GM19463 (cell line): Measurements from ENCODE around the gene TBX18.

Source experiments
- ATAC-seq: cut with Tn5 transposase; IDR thresholded peaks from one replicate; pipeline ENCODE4 v1.9.1; 2021; ENCODE audit warnings: mild to moderate bottlenecking, moderate library complexity; ENCODE audit not compliant: unreplicated experiment

The TBX18 gene

DNA sequence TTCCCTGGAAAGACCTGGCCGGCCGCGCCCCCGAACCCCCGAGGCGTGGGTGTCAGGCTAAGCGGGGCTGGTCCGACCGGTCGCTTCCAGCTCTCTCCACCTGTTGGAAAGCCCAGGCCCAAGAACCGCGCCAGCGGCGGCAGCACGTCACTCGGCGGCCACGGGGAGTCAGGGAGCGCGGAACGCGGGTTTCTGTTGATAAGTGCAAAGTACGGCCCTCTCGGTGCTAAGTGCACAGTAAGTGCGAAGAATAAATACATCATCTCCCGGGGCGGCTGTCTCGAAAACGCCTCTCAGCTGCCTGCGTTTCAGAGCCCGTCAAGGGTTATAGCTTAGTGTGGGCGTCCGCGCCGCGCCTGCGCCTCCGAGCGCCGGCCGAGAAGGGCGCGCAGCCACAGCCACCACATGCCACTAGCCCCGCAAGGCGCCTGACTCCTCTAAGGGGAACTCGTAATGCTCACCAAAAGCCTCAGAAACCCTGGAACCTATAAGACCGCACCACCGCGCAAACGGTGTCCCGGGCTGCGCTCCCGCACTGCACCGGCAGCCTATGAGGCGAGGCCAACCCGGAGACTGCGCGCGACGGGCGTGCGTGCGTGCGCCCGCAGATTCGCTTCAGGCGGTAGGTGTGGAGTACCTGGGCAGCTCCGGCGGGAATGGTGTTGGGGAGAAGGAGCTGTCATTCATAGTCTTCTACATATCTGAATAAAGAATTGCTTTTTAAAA is 9.2 kb upstream of the TBX18 start:
- ATAC-seq, result no peak

DNA sequence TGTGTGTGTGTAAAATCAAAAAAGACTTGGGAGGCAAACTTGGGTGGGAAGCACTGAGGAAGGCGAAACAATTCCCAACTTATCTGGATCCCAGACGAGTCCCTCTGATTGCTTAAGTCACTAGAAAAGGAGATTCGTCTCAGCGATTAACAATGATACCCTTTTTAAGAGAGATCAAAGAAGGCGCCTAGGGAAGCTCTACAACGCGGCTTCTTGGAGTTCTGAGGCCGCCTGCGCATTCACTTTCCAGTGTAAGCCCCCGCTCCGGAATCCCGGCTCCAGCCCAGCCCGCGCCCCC is 8.7 kb upstream of the TBX18 start:
- ATAC-seq, result no peak

DNA sequence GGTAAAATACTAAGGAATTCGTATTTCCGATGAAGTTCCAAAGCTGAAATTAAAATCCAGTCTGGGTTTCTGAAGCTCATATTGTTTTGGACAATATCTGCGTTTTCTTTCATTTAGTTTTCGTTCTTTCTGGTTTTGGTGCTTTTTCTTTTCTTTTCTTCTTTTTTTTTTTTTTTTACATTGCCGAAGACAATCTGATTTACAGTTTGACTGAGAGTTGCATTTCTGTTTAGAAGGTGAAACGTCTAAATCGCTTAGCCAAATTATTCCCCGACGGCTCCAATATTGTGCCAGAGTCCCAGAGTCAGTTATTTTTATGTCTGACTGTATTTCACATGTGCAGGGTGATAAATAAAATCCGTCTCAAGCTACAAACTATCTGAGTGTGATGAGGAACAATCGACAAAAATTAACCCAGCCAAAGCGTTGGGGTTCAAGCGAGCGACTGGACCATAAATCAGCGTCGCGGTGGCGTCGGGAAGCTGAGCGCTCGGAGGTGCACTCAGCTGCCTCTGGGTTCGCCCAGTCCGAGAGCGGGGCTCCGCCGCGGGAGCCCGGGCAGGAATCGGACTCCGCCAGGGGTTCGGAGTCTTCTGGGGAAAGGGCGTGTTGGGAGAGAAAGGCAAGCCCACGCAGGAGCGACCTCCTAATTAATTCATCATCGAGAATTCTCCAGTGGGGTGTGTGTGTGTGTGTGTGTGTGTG is 8.2 kb upstream of the TBX18 start:
- ATAC-seq, result no peak

DNA sequence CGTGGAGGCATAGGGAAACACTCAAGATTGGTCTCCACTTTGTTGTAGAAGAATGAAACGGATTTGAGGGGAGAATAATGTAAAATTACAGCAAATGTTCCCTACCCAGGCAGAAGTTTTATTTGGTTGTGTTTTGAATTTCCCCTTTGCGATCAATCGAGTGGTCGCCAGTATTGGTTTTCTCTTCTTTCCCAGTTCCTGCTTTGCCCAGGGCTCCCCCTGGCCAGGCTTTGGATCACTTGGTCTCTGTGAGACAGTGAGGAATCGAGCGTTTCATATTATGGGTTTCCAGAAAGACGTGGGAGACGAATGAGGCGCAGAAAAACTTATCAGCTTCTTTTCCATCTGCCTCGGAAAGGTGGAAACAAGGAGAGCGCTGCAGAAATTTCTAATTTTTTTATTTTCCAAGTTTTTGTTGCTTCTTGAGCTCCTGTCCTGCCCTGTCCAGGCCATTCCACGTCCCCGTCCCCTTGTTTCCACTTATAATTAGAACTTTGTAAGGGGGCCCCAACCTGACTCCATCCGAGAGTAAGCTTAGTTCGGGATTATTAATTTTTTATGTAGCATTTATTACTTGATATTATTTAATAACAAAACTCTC is 7.5 kb upstream of the TBX18 start:
- ATAC-seq, result no peak

DNA sequence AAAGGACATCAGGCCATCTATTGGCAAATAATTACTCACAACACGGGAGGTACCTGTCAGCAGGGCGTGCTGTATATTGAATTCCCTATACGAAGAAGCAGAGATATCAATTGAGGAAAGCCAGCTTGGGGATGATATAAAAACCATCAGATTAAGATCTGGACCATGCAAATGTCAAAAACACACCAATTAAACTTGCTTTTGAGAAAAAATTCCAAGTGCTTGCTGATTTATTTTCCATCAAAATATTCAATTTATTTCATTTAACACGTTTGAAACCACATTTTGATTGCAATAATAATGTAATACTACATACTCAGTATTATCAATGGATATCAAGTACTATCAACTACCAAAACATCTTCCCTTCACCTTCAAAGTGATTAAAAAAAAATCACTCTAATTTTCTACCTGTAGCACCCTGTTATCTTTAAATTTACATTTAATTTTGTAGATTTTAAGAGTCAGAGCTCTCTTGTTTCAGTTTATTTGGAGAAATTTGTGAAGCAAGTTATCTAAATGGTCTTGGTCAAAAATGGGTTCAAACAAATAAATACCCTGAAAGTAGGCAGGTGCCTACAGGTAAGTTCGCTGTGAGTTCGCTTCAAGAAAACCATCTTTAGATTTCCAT is 6.8 kb upstream of the TBX18 start:
- no peak for ATAC-seq

DNA sequence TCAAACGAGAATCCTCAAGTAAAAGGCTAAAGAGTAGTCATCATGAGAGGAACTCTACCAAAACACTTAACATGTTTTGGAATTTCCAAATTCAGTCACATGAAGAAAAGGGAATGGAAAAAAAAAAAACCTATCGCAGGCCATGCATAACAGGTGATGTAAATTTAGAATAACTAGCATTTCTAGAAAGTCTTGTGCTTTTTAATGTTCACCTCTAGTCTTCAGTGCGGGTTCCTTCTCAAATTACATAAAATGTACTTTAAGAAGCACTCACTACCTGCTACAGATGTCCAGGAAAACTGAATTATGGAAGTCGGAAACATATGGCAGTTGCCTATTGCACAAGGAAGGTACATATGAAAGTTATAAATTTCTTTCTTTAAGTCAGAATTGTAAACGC is 6.1 kb upstream of the TBX18 start:
- no peak for ATAC-seq

DNA sequence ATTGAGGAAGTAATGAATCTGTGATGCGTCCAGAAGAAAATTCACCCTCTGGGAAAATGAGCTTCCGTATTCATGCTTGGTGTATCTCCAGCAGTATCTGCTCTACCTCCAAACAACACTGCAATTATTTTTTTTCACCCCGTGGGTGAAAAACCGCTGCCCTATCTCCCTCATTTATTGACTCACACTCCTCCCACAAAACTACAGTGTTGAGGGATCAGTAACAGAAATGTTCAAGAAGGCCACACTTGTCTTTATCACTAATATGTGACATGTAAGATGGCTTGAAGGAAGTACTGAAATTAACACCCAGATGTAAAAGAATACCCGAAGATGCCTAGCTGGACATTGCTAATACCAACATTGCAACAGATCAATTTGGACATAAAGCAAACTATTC is 4.9 kb upstream of the TBX18 start:
- no peak for ATAC-seq

DNA sequence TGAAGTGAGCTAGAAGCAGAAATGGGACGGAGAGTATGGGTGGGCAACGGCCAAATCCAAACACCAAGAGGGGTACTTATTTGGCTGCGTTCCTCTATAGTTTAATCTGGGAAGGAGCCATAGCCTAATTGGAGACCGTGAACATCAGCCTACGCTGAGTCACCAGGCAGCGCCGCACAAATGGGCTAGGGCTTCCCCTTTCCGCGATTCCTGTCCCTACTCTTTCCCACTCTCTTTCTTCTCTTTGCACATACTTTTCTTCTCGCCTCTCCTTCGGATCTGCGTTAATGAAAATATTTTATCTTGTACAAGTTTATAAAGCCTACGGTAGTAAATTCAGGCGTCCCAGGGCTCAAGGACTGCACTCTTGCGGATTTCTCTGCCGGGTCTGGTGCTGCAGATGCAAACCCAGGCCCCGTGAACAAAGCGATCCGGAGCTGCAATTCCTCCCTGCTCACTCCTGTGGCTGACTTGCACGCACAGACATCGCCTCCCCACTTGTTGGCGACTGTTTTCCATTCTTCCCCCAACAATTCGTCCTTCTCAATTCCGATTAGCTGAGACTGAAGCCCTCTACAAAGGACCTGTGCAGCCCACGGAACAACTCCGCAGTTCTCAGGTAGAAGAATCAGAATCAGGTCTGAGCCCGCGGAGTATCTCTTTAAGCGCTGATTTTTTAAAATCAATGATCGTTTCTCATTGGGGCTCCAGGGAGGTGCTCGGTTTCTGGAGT is 4.2 kb upstream of the TBX18 start:
- no peak for ATAC-seq

DNA sequence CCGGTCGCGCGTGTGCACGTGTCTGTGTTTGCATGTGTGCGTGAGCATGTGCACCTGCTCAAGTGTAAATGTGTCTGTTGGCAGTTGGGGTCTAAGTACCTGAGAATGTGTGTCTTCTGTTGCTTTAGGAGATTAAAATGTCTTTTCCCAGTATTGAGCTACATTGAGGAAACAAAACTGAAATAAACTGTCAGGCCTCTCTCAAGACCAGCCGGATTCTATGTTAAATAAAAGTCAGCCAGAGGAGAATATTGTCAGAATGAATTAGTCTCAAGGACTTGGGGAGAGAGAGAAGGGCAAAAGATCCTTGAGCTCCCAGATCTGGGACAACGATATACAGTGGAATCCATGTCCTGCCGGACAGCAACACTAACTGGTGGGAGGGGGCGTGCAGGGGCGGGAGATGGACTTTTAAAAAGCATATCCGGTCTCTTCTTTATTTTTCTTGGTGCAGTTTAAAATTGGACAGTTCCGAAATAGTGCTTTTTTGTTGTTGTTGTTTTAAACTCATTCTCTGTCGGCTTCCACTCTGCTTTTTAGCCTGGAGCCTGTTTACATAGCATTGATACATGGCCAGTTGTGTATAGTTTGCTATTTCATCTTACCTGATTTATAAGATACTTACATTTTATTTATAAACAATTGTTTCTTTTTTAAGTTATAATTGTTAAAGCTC is 3.3 kb upstream of the TBX18 start:
- ATAC-seq, result no peak

DNA sequence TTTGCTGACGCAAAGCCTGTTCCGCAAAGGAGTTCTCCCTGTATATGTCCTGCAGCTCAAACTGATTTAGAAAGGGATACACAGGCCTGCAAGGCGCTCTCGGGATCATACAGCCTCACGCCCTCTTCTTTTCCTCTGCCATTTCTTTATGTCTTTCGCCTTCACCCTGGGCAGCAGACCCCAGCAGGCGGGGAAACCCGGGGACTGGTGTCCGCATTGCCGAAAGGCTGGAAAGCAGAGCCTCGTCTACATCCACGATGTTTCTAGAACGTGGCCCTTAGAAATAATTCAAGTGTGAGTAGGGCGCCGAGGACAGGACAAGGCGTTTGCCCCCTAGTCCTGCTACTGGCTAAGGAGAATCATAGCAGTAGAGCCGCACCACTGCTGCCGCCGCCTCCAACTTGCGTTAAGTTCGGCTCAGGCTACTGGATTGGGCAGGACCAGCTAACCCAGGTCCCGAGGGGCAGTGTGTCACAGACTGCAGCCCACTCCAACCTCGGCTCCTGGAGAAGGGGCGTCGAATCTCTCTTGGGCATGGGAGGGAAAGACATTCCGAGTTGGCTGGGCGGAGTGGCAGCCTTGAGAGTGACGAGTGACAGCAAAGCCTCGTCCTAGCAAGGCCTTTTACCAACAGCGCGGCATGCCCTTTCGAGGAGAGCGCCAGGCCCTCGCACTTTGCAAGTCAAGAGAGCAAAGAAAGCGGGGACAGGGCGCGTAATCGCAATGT is 2.6 kb upstream of the TBX18 start:
- no peak for ATAC-seq

DNA sequence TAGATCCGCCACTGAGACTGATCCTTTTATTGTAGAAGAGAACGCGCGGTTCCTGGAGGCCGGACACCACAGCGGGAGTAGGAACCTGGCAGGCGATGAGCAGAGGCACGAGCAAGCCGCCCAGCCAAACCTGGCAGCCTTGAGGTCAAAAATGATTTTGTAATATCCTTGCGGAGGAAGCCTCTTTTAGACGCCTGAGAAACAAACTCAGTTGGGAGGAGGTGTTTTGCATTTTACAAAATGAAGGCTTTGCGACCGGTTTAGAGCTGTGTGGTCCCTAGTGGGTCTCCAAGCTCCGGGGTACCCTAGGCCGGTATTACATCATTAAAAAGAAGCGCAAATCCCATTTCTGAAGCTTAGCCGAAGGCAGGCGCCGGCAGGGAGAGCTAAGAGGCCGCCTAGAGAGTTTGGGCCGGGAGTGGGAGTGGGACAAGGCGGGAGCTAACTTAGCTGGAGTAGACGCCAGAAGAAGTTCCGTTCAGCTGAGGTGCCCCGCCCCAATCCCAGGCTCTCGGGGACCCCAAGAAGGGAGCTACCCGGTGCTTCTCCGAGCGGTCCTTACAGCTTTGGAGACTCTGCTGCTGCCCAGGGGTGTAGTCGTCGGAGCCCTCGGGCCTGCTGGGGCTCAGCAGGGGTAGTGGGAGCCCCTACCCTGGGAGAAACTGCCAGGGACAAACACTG is 1.9 kb upstream of the TBX18 start:
- ATAC-seq, result no peak

DNA sequence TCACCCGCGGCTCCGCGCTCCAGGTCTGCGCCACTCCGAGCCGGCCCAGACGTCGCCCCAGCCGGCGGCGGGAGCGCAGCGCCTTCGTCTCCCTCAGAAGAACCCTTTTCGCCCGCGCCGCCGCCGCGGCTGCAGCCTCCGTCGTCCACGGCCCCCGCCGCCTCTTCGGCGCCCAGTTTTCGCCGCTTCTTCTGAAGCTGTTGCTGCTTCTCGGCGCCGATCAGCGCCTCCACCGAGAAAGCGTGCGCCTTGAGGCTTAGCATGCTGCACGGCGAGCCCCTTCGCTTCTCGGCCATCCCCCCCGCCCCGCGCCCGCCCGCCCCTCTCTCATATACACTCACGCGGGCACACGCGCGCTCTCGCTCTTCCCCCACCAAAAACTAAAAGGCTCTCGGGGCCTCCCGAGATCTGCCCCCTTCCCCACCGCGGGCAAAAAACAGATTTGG is 489 bp downstream of the TBX18 start:
- no peak for ATAC-seq

DNA sequence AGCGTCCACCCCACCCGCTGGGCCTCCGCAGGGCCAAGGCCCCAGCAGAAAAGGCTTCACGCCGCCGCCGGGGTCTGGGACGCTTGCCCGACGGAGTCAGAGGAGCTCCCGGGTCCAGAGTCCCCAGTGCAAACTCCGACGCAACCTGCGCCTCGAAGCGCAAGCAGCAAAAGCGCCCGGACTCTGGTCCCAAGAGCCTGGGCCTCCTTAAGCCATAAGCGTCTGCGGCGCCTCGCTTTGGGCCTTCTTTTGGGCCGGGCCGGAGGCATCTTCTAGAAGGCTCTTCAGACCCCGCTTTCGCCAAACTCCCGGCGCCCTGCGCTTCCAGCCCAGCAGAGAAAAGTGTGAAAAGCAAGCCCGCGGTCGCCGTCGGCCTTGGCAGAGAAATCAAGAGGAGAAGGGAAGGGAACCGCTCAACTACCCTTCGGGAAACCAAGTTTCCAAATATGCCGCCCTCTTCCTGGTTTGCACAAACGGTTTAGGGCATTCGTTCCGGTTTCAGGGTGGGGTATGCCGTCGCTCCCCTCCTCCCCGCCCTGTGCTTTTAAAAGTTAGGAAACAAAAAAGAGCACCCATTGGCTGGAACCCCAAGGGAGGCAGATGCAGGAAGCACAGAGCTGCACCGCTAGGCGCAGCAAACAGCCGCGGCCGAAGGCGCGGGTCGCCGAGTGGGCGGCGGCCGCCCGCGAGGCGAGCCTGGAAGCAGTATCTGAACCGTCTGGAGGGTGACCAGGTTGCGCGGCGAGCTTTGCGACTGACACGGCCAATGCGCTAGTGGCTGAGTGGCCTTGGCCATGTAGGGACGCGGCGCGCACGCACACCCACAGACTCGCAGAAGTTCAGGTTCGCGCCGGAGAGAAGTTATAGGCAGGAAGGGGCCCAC is 1.2 kb downstream of the TBX18 start:
- ATAC-seq, result no peak

DNA sequence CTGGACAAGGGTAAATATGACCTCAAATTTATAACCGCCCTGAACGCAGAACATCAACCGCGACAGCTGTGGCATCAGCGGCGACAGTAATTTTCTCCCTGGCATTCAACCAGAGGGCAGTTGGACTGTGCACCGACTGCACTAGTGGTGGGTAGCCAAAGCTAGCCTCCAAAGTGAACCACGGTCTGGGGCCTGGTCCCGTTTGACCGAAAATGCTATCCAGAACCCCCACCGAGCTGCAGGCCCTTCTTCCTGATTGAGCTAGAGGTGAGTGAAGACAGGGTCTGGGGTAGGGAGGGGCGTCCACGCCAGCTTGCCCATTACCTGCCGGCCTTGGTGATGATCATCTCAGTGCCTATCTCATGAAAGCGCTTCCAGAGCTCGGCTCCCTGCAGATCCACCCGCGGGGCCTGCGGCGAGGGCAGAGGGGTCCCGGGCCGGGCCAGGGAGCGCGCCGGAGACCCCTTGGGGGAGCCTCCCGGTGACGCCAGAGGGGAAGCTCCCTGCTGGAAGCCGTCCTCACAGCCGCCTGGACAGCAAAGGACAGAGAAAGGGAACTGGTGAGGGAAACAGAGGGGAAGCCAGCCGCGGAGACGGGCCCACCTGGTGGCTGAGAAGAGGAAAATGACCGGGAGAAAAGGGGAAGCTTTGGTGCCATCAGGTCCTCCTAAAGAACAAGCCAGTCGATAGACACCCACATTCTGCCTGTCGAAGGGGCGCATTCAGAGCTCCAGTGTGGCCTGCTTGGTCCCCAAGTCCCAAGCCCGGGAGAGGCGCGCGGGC is 2.0 kb downstream of the TBX18 start:
- no peak for ATAC-seq

DNA sequence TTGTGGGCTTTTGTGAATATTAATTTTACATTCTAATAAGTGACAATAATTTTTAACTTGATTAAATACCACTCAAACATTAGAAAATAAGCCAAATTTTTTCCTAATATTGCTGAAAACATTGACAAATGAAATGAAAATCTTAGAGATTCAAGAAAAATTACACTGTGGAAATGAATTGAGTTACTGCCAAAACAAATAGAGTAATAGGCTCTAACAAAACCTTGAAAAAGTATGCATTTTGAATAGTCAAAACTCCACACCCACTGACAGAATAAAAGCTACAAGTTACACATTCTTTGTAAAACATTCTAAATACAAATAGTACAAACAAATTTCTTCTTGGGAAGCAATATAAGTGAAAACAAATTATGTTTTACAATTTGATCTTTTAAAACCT is 5.9 kb downstream of the TBX18 start:
- no peak for ATAC-seq

DNA sequence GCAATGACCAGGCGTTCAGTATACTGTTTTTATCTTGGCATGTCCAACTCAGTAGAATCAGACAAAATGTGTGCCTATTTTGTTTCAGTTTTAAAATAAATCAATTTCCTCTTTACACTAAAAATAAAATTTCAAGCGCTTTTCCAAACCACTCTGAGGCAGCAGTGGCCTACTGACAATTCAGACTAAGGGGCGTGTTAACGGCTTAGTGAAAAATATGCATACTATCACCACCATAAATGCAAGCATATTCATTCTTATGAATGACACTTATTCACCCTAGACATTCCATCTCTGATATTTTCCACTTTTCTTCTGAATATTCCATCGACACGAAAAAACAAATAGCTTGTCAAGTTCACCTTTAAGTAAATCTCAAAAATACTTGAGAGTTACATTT is 7.5 kb downstream of the TBX18 start:
- ATAC-seq, result no peak

DNA sequence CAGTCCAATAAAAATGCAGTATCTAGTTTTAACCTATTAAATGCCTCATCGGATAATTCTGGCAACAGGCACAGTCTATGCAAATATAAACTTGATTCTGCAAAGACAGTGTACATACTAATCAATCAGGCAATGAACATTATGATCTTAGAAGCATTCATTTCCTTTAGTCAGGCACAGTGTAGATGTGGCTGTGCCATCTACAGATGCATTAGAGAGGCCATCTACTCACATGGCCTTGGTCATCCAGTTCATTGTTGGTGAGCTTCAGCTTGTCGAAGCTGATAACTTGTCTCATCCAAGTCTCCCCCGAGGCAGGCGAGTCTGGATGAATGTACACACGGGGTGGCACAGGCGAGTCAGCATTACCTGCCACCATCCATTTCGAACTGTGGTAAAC is 7.9 kb downstream of the TBX18 start:
- ATAC-seq, result no peak

DNA sequence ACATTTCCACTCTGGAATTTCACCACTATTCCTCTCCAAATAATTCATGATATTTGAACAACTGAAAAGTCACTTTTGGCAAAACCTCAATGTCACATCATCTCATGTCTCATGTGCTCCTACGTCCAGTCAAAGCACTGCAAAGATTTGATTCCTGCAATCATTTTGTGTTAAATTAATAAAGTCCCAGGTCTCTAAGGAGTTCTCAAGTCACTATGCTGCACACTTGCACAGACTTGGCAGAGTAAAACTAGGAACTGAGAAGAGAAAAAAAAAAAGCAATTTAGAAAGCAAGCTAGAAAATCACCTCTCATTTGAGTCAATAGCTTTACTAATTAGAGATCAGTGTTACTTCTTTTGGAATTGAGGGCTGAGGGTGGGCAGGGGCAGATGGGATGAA is 11.2 kb downstream of the TBX18 start:
- ATAC-seq, result no peak
